IPS-20b (cell line): ENCODE results near the gene UBE2V1.
"Not testable (repeated sequence)": the region's sequence is repeated elsewhere in the genome, so short reads cannot be mapped to it uniquely, and the experiment has no call there.

Experiments used
- H3K27ac ChIP-seq: one replicate; pipeline ENCODE4 v1.5.1; 2013; ENCODE audit warnings: low read length
- H3K27me3 ChIP-seq: 2 replicates; pipeline ENCODE4 v1.6.1; 2013; ENCODE audit warnings: mild to moderate bottlenecking, low read length, inconsistent platforms; ENCODE audit not compliant: insufficient read depth
- H3K36me3 ChIP-seq: 2 replicates; pipeline ENCODE4 v1.6.1; 2013; ENCODE audit warnings: low read depth, mild to moderate bottlenecking, inconsistent platforms, low read length, moderate library complexity; ENCODE audit not compliant: insufficient read depth
- H3K4me1 ChIP-seq: 2 replicates; pipeline ENCODE4 v1.6.1; 2013; ENCODE audit warnings: mild to moderate bottlenecking, control low read depth, inconsistent platforms, low read length, moderate library complexity; ENCODE audit not compliant: insufficient read depth
- H3K4me3 ChIP-seq: 2 replicates; pipeline ENCODE4 v1.5.1; 2013; ENCODE audit warnings: mild to moderate bottlenecking, low read length, inconsistent platforms
- H3K9ac ChIP-seq: 2 replicates; pipeline ENCODE4 v1.6.1; 2013; ENCODE audit warnings: low read depth, mild to moderate bottlenecking, inconsistent platforms, low read length, moderate library complexity
- H3K9me3 ChIP-seq: 2 replicates; pipeline ENCODE4 v1.6.1; 2013; ENCODE audit warnings: mild to moderate bottlenecking, low read depth, low read length, inconsistent platforms; ENCODE audit not compliant: insufficient read depth

Gene UBE2V1

GRCh38 chr20:50066161-50066834 is 46.7 kb downstream of the UBE2V1 start:
- Histone ChIP-seq H3K4me3 (no peak overlapping the region), H3K9ac (no peak overlapping the region), H3K9me3 (no peaks in the 10 kb centered on the region), H3K4me1 (no peaks in the 10 kb centered on the region), H3K36me3 (no peaks in the 10 kb centered on the region), H3K27ac (no peak overlapping the region), H3K27me3 (no peaks in the 10 kb centered on the region)

- Histone ChIP-seq H3K27ac (no peak overlapping the region), H3K36me3 (no peaks in the 10 kb centered on the region), H3K4me3 (no peak overlapping the region), H3K9ac (no peak overlapping the region), H3K4me1 (no peaks in the 10 kb centered on the region), H3K9me3 (no peaks in the 10 kb centered on the region), H3K27me3 (no peaks in the 10 kb centered on the region)
These were observed 47.7 kb downstream of the UBE2V1 start for GRCh38 chr20:50065325-50065615.

GRCh38 chr20:50063763-50064162 is 49.2 kb downstream of the UBE2V1 start:
- not testable (repeated sequence) for H3K4me1 ChIP-seq, H3K4me3 ChIP-seq, H3K27ac ChIP-seq, H3K36me3 ChIP-seq, H3K27me3 ChIP-seq, H3K9me3 ChIP-seq, H3K9ac ChIP-seq

- H3K27ac ChIP-seq, result no peak overlapping the region
- H3K9ac ChIP-seq, result no peak overlapping the region
- H3K27me3 ChIP-seq, result no peaks in the 10 kb centered on the region
- no peaks in the 10 kb centered on the region for H3K9me3 ChIP-seq
- no peaks in the 10 kb centered on the region for H3K4me1 ChIP-seq
- no peak overlapping the region for H3K4me3 ChIP-seq
- no peaks in the 10 kb centered on the region for H3K36me3 ChIP-seq
These were observed 50.7 kb downstream of the UBE2V1 start for GRCh38 chr20:50062006-50062838.

GRCh38 chr20:50061151-50062005 is 51.6 kb downstream of the UBE2V1 start:
- no peaks in the 10 kb centered on the region for H3K36me3 ChIP-seq
- H3K4me3 ChIP-seq, result no peak overlapping the region
- H3K9ac ChIP-seq, result no peak overlapping the region
- H3K4me1 ChIP-seq, result no peaks in the 10 kb centered on the region
- H3K27me3 ChIP-seq, result no peaks in the 10 kb centered on the region
- no peak overlapping the region for H3K27ac ChIP-seq
- H3K9me3 ChIP-seq, result no peaks in the 10 kb centered on the region

GRCh38 chr20:50058662-50059402 is 54.1 kb downstream of the UBE2V1 start:
- H3K27ac ChIP-seq, result no peak overlapping the region
- H3K36me3 ChIP-seq, result no peaks in the 10 kb centered on the region
- 0 out of 2 replicates have a peak, but pooled peaks cover 3% of the 10 kb centered on the region for H3K4me1 ChIP-seq
- H3K9me3 ChIP-seq, result no peaks in the 10 kb centered on the region
- H3K4me3 ChIP-seq, result no peak overlapping the region
- H3K9ac ChIP-seq, result no peak overlapping the region
- no peaks in the 10 kb centered on the region for H3K27me3 ChIP-seq

- Histone ChIP-seq H3K4me1 (0 out of 2 replicates have a peak, but pooled peaks cover 3% of the 10 kb centered on the region), H3K27me3 (no peaks in the 10 kb centered on the region), H3K36me3 (no peaks in the 10 kb centered on the region), H3K9me3 (no peaks in the 10 kb centered on the region), H3K4me3 (no peak overlapping the region), H3K9ac (no peak overlapping the region), H3K27ac (no peak overlapping the region)
These were observed 55.3 kb downstream of the UBE2V1 start for GRCh38 chr20:50057714-50058053.

GRCh38 chr20:50056951-50057713 is 55.8 kb downstream of the UBE2V1 start:
- Histone ChIP-seq H3K9ac (no peak overlapping the region), H3K9me3 (no peaks in the 10 kb centered on the region), H3K36me3 (no peaks in the 10 kb centered on the region), H3K27ac (no peak overlapping the region), H3K27me3 (no peaks in the 10 kb centered on the region), H3K4me1 (0 out of 2 replicates have a peak, but pooled peaks cover 3% of the 10 kb centered on the region), H3K4me3 (no peak overlapping the region)

- Histone ChIP-seq H3K9ac (no peak overlapping the region), H3K36me3 (no peaks in the 10 kb centered on the region), H3K27me3 (no peaks in the 10 kb centered on the region), H3K4me3 (no peak overlapping the region), H3K4me1 (0 out of 2 replicates have a peak, but pooled peaks cover 3% of the 10 kb centered on the region), H3K9me3 (no peaks in the 10 kb centered on the region), H3K27ac (no peak overlapping the region)
These were observed 56.5 kb downstream of the UBE2V1 start for GRCh38 chr20:50056408-50056926.

- Histone ChIP-seq H3K9me3 (no peaks in the 10 kb centered on the region), H3K27me3 (no peaks in the 10 kb centered on the region), H3K4me1 (0 out of 2 replicates have a peak, but pooled peaks cover 3% of the 10 kb centered on the region), H3K27ac (no peak overlapping the region), H3K9ac (no peak overlapping the region), H3K4me3 (no peak overlapping the region), H3K36me3 (no peaks in the 10 kb centered on the region)
These were observed 57.3 kb downstream of the UBE2V1 start for GRCh38 chr20:50055524-50056083.
